ENCODE measurements around the gene PIK3CA. TPM values are rescaled to one million over a fixed set of nuclear protein-coding genes. Genes with fewer than 3 reads are reported as not detected.
A peak's percentile ranks its signal among the peaks of the same experiment; 100 is the strongest.
"Not testable (repeated sequence)": the region's sequence is repeated elsewhere in the genome, so short reads cannot be mapped to it uniquely, and the experiment has no call there.

Gene PIK3CA
- total RNA-seq, 1 experiment from 2014 or later: 17.9 TPM

DNA sequence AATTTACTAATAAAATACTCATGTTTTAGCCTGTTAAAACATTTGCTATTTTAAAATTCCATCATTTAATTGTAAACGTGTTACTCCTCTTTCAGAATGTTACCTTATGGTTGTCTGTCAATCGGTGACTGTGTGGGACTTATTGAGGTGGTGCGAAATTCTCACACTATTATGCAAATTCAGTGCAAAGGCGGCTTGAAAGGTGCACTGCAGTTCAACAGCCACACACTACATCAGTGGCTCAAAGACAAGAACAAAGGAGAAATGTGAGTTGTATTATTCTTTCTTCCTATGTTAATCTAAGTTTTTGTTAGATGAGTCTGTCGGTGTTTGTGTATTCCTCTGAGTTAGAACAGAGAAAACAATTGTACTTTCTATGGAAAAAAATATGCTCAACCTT lies 81.0 kb downstream of the PIK3CA start:
- Histone ChIP-seq H3K4me3 (no peak overlapping the region), H3K27me3 (no peaks in the 10 kb centered on the region), H3K9me3 (no peaks in the 10 kb centered on the region), H3K36me3 (peaks cover 17% of the 10 kb centered on the region)
- no peak for DNase-seq

DNA sequence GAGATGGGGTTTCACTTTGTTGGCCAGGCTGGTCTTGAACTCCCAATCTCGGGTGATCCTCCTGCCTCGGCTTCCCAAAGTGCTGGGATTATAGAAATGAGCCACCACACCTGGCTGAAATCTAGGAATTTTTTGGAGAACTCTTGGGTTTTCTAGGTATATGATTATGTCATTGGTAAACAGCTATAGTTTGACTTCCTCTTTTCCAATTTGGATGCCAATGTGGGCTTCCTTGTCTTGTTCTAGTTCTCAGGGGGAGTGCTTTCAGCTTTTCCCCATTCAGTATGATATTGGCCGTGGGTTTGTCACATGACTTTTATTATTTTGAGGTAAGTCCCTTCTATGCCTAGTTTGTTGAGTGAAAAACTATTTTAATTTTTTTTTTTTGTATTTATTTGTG lies 84.9 kb downstream of the PIK3CA start:
- Histone ChIP-seq H3K4me3 (no peak overlapping the region), H3K9me3 (no peaks in the 10 kb centered on the region), H3K36me3 (peaks cover 15% of the 10 kb centered on the region), H3K27me3 (no peaks in the 10 kb centered on the region)
- no peak for DNase-seq

GRCh38 chr3:179234199-179234598 lies 86.0 kb downstream of the PIK3CA start:
- no peak overlapping the region for H3K4me3 ChIP-seq
- peaks cover 15% of the 10 kb centered on the region for H3K36me3 ChIP-seq
- no peaks in the 10 kb centered on the region for H3K9me3 ChIP-seq
- no peak for DNase-seq
- no peaks in the 10 kb centered on the region for H3K27me3 ChIP-seq

- Histone ChIP-seq H3K9me3 (no peaks in the 10 kb centered on the region), H3K4me3 (no peak overlapping the region), H3K36me3 (peaks cover 15% of the 10 kb centered on the region)
These were observed 88.6 kb downstream of the PIK3CA start for GRCh38 chr3:179236669-179237301.

GRCh38 chr3:179240299-179240698 lies 92.1 kb downstream of the PIK3CA start:
- H3K4me3 ChIP-seq, DNase-seq, H3K36me3 ChIP-seq, H3K27me3 ChIP-seq, H3K9me3 ChIP-seq: not testable (repeated sequence)

More at GRCh38 chr3:179236669-179237301, 88.6 kb downstream of the PIK3CA start:
- no peaks in the 10 kb centered on the region for H3K27me3 ChIP-seq
- DNase-seq: no peak

DNA sequence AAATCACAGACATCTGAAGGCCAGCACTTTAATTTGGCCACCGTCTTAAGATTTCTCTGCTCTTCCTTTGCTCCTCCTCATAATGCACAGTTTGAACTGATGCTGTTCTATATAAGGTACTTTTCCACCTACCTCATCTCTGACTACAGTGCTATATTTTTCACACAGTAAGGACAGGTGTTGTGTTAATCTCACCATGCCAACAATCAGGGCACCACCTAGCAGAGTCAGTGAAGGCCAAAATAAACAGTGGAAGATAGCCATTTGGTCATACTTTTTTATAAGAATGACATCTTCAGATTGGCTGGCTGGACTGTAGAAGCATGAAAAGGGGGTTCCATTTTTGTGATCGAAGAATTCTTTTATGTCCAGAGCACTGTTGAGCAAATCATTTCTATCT lies 94.7 kb downstream of the PIK3CA start:
- H3K27me3 ChIP-seq, H3K9me3 ChIP-seq, DNase-seq, H3K4me3 ChIP-seq: not testable (repeated sequence)
- peaks cover 11% of the 10 kb centered on the region for H3K36me3 ChIP-seq

- no peaks in the 10 kb centered on the region for H3K27me3 ChIP-seq
- H3K36me3 ChIP-seq: peaks cover 11% of the 10 kb centered on the region
- H3K9me3 ChIP-seq: no peaks in the 10 kb centered on the region
- no peak for DNase-seq
- H3K4me3 ChIP-seq: no peak overlapping the region
These were observed 96.7 kb downstream of the PIK3CA start for GRCh38 chr3:179244878-179245277.

GRCh38 chr3:179247289-179248015 lies 99.3 kb downstream of the PIK3CA start:
- Histone ChIP-seq H3K4me3 (no peak overlapping the region), H3K9me3 (no peaks in the 10 kb centered on the region), H3K27me3 (no peaks in the 10 kb centered on the region), H3K36me3 (peaks cover 21% of the 10 kb centered on the region)
- no peak for DNase-seq

GRCh38 chr3:179250803-179251476 lies 102.8 kb downstream of the PIK3CA start, which contains the start of gene KCNMB3:
TSS of gene KCNMB3 (minus strand) at chr3:179251114. CDS start at chr3:179250990, 124 bp downstream.
- no peak for DNase-seq
- H3K36me3 ChIP-seq: peaks cover 16% of the 10 kb centered on the region; the same call in 1 of the 2 replicates
- no peaks in the 10 kb centered on the region for H3K27me3 ChIP-seq
- no peaks in the 10 kb centered on the region for H3K9me3 ChIP-seq
- no peak within 1 kb of the TSS for H3K4me3 ChIP-seq

DNA sequence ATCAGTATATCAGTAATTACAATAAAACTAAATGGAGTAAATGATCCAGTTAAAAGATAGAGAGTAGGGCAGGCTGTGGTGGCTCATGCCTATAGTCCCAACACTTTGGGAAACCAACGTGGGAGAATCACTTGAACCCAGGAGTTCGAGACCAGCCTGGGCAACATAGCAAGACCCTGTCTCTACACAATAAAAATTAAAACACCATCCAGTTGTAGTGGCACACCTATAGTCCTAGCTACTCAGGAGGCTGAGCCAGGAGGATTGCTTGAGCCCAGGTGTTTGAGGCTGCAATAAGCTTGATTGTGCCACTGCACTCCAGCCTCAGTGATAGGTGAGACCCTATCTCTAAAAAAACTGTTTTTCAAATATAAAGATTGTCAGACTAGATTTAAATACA lies 108.7 kb downstream of the PIK3CA start:
- DNase-seq: no peak
- no peak overlapping the region for H3K4me3 ChIP-seq
- H3K36me3 ChIP-seq: no peaks in the 10 kb centered on the region
- H3K27me3 ChIP-seq: no peaks in the 10 kb centered on the region
- H3K9me3 ChIP-seq: peaks cover 6% of the 10 kb centered on the region

GRCh38 chr3:179257742-179258141 lies 109.6 kb downstream of the PIK3CA start:
- not testable (repeated sequence) for H3K27me3 ChIP-seq, H3K9me3 ChIP-seq

DNA sequence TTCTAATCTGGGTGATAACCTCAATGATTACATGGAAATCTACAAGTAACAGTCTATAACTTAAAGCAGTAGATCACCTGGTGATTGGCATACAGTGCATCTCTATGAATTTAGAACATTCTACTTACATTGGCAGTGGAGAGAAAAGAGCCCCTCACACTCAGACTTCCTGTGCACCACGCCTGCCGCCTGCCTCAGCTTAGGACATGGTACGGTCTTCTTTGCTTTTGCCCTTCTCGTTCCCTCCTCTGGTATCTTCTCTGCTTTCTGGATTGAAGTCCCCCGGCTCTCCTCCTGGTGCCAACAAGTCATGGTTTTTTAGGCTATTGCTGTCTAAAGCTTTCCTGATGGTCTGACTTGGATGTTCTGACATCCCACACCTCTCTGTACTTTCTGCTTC lies 110.7 kb downstream of the PIK3CA start:
- Histone ChIP-seq H3K27me3 (no peaks in the 10 kb centered on the region), H3K9me3 (peaks cover 10% of the 10 kb centered on the region), H3K36me3 (no peaks in the 10 kb centered on the region), H3K4me3 (no peak overlapping the region)
- DNase-seq: no peak

More at GRCh38 chr3:179257742-179258141, 109.6 kb downstream of the PIK3CA start:
- not testable (repeated sequence) for H3K4me3 ChIP-seq, DNase-seq, H3K36me3 ChIP-seq

DNA sequence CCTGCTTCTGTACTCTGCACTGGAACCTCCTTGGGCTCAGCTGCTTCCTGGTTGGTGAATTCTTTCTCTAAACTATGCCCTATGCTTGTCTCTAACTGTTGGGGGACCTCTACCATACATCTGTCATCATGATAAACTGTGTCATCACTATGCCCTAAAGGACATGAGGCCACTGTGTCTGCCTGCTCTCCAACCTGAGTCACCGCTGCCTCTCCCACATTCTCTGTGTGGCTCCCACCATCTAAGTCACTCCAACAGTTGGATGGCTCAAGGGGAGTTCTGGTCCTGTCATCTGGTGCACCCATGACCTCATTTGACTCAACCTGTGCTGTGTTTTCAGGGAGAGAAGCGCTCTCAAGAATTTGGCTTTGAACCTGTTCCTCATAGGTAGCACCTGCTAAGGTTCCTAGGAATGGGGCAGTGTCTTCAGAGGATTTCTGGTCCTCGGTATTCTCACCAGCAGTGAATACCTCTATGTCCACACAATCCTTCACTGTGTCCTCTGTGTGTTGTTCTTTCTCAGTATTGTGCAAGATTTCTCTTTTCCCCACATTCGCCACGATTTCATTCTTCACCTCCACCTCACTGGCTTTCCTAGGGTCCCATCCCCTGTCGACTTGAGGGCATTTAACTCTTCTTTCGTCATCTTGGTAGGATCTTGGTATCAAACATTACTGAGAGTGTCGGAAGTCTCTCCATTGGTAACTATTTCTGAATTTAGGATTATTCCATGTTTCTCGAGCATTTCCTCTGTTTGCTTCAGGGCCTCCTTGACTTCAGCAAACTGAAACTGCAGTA lies 112.0 kb downstream of the PIK3CA start:
- not testable (repeated sequence) for H3K27me3 ChIP-seq, H3K9me3 ChIP-seq, DNase-seq, H3K36me3 ChIP-seq
- H3K4me3 ChIP-seq: peak overlapping the region; percentile 48; the same call in 1 of the 2 replicates

- H3K9me3 ChIP-seq: peaks cover 10% of the 10 kb centered on the region
- no peaks in the 10 kb centered on the region for H3K27me3 ChIP-seq
- peak; percentile 90 for DNase-seq
- H3K4me3 ChIP-seq: peak overlapping the region; percentile 48
- H3K36me3 ChIP-seq: no peaks in the 10 kb centered on the region
These were observed 113.0 kb downstream of the PIK3CA start for GRCh38 chr3:179260949-179261765.

GRCh38 chr3:179263134-179263533 lies 115.0 kb downstream of the PIK3CA start:
- no peak for DNase-seq
- H3K9me3 ChIP-seq: peaks cover 10% of the 10 kb centered on the region
- no peak overlapping the region for H3K4me3 ChIP-seq
- H3K36me3 ChIP-seq: no peaks in the 10 kb centered on the region
- H3K27me3 ChIP-seq: no peaks in the 10 kb centered on the region

DNA sequence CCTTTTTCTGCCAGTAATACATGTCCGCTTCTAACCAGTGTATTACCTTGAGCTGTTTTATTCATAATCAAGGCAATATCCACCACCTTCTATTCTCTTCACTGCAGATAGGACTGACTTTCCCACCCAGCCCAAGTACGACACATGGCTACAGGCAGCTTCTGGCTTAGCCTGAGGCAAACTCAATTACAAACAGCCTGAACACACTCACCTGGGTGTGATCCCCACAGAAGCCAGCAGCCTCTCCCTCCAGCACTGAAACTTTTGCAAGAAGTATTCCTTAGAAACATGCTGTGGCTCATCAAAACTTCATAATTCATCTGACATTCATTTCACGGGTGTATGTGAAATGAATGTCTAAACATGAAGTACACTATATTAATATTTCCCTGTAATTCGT lies 116.3 kb downstream of the PIK3CA start:
- H3K9me3 ChIP-seq: peaks cover 10% of the 10 kb centered on the region
- no peak overlapping the region for H3K4me3 ChIP-seq

More for the DNA sequence above, 116.3 kb downstream of the PIK3CA start:
- Histone ChIP-seq H3K27me3 (no peaks in the 10 kb centered on the region), H3K36me3 (no peaks in the 10 kb centered on the region)
- DNase-seq: no peak
